ENCODE results near the gene VSIG8. TPM values are rescaled to one million over a fixed set of nuclear protein-coding genes. Genes with fewer than 3 reads are reported as not detected.

The VSIG8 gene
- total and polyA plus RNA-seq, 3 experiments from 2014 or later, result not detected

GRCh38 chr1:159854116-159854692 lies 8.3 kb downstream of the VSIG8 start:
- Mint-ChIP-seq H3K4me3 (peak overlapping the region; percentile 64 to 90 (median 80)), H3K4me1 (peaks cover 32 to 69% (median 45%) of the 10 kb centered on the region in 3 donors), H3K27ac (peak overlapping the region; percentile 17 to 95 (median 90)), H3K36me3 (peaks cover 0 to 4% (median 0%) of the 10 kb centered on the region in 3 donors), H3K9me3 (no peaks in the 10 kb centered on the region), H3K27me3 (no peaks in the 10 kb centered on the region)
- peak overlapping the region; percentile 66 for H3K4me3 ChIP-seq (ENCODE audit: low read length)
- no peaks in the 10 kb centered on the region for H3K27me3 ChIP-seq (ENCODE audit: insufficient read depth, low read length, poor library complexity, severe bottlenecking)
- peak in 1 of 5 donors; percentile 7 for DNase-seq
- no peaks in the 10 kb centered on the region for H3K36me3 ChIP-seq (ENCODE audit: insufficient read depth, low read length)
- CTCF ChIA-PET, result interaction anchor here (0.8 to 3.1 kb wide), 9 partner anchors 18 to 74 kb away, joined by 3 to 12 read pairs (median 4); partner anchors contain the start of gene DUSP23
- no peaks in the 10 kb centered on the region for H3K9me3 ChIP-seq (ENCODE audit: low read length)
- peak overlapping the region; percentile 51 for H3K27ac ChIP-seq (ENCODE audit: low read depth, low read length)
- peaks cover 13% of the 10 kb centered on the region for H3K4me1 ChIP-seq (ENCODE audit: insufficient read depth, low read length)
- POLR2A ChIA-PET, result interaction anchor here (0.5 to 1.7 kb wide), 3 partner anchors 16 to 70 kb away, joined by 3 to 6 read pairs (median 4); no protein-coding TSS in a partner anchor

DNA sequence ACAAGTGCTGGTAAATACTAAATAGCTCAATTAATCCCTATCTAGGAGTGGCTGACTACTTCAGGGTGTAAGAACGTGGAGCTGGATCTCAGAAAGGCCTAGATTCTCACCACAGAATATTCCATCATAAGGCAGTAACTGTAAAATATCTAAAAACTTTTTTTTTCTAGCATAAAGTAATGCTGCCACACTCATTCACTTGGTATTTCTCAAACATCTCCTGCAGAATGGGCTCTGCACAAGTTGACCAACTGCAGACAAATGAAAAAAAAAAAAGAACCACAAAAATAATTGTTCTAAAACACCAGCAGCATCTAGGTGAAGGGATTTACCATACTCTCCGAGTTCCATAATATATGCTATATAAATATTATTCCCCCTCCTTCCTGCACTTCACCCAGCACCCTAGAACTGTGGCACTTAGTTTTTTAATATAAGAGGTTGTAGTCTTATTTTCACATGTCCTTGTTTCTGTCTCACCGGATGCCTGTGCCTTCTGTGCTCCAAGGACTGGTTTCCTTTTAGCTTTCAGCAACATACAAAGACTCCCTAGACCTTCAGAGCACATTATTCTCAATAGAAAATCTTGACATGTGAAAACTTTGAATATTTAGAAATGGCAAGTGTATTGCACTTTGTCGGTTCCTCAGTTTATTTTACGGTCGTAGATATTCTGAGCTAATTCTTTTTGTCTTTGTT lies 8.9 kb downstream of the VSIG8 start:
- Mint-ChIP-seq H3K4me1 (peaks cover 33 to 67% (median 45%) of the 10 kb centered on the region in 3 donors), H3K27me3 (no peaks in the 10 kb centered on the region), H3K4me3 (peak overlapping the region; percentile 64 to 90 (median 80)), H3K9me3 (no peaks in the 10 kb centered on the region), H3K27ac (peak overlapping the region; percentile 51 to 95 (median 90)), H3K36me3 (peaks cover 0 to 4% (median 0%) of the 10 kb centered on the region in 3 donors)
- peak in 1 of 5 donors; percentile 19 for DNase-seq
- ChIA-PET CTCF (interaction anchor here (0.8 to 3.1 kb wide), 9 partner anchors 17 to 73 kb away, joined by 3 to 12 read pairs (median 4); partner anchors contain the start of gene DUSP23), POLR2A (interaction anchor here (1.0 to 1.7 kb wide), 2 partner anchors 26 to 70 kb away, joined by 4 to 6 read pairs; no protein-coding TSS in a partner anchor)
- Histone ChIP-seq H3K36me3 (ENCODE audit: insufficient read depth, low read length) (no peaks in the 10 kb centered on the region), H3K4me1 (ENCODE audit: insufficient read depth, low read length) (peaks cover 13% of the 10 kb centered on the region), H3K9me3 (ENCODE audit: low read length) (no peaks in the 10 kb centered on the region), H3K27ac (ENCODE audit: low read depth, low read length) (peak overlapping the region; percentile 51), H3K27me3 (ENCODE audit: insufficient read depth, low read length, poor library complexity, severe bottlenecking) (no peaks in the 10 kb centered on the region), H3K4me3 (ENCODE audit: low read length) (peak overlapping the region; percentile 66)

DNA sequence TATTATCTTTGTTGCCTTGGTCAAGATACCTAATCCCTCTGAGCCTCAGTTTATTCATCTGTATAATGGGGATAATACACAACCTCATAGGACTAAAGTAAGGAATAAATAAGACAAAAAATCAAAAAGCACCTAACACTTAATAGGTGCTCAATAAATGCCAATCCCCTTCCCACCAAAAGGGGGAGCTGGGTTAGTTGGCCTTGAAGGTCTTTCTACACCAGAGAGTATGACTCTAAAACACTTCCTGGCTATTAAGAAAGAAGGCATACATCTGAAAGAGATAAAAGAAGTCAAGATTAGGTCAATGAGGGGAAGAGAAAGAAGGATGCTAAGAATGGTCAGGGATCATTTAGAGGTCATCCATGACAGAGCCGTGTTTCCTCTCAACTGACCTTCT lies 11.1 kb downstream of the VSIG8 start:
- peaks cover 0 to 4% (median 0%) of the 10 kb centered on the region in 3 donors for H3K36me3 Mint-ChIP-seq
- H3K27ac Mint-ChIP-seq, result peak overlapping the region in 3 of 8 donors; percentile 20 to 53 (median 51)
- ChIA-PET POLR2A (no interaction called here), CTCF (interaction anchor here (0.8 to 3.1 kb wide), 4 partner anchors 20 to 52 kb away, joined by 3 to 12 read pairs (median 3); no protein-coding TSS in a partner anchor)
- Histone ChIP-seq H3K36me3 (ENCODE audit: insufficient read depth, low read length) (no peaks in the 10 kb centered on the region), H3K4me3 (ENCODE audit: low read length) (no peak overlapping the region), H3K27ac (ENCODE audit: low read depth, low read length) (no peak overlapping the region), H3K9me3 (ENCODE audit: low read length) (no peaks in the 10 kb centered on the region), H3K27me3 (ENCODE audit: insufficient read depth, low read length, poor library complexity, severe bottlenecking) (no peaks in the 10 kb centered on the region), H3K4me1 (ENCODE audit: insufficient read depth, low read length) (peaks cover 13% of the 10 kb centered on the region)
- no peak for DNase-seq
- peaks cover 40 to 59% (median 45%) of the 10 kb centered on the region in 3 donors for H3K4me1 Mint-ChIP-seq
- no peaks in the 10 kb centered on the region for H3K9me3 Mint-ChIP-seq
- no peaks in the 10 kb centered on the region for H3K27me3 Mint-ChIP-seq
- H3K4me3 Mint-ChIP-seq, result peak overlapping the region in 1 of 7 donors; percentile 49

GRCh38 chr1:159849626-159850366 lies 12.7 kb downstream of the VSIG8 start:
- DNase-seq, result no peak
- Histone ChIP-seq H3K4me3 (ENCODE audit: low read length) (no peak overlapping the region), H3K36me3 (ENCODE audit: insufficient read depth, low read length) (no peaks in the 10 kb centered on the region), H3K27ac (ENCODE audit: low read depth, low read length) (no peak overlapping the region), H3K27me3 (ENCODE audit: insufficient read depth, low read length, poor library complexity, severe bottlenecking) (no peaks in the 10 kb centered on the region), H3K4me1 (ENCODE audit: insufficient read depth, low read length) (peaks cover 7% of the 10 kb centered on the region), H3K9me3 (ENCODE audit: low read length) (no peaks in the 10 kb centered on the region)
- Mint-ChIP-seq H3K27ac (peak overlapping the region in 2 of 8 donors; percentile 6 to 56), H3K36me3 (peaks cover 0 to 1% (median 0%) of the 10 kb centered on the region in 3 donors), H3K4me1 (peaks cover 35 to 52% (median 40%) of the 10 kb centered on the region in 3 donors), H3K4me3 (peak overlapping the region in 1 of 7 donors; percentile 29), H3K9me3 (no peaks in the 10 kb centered on the region), H3K27me3 (no peaks in the 10 kb centered on the region)
- ChIA-PET CTCF (interaction anchor here (0.8 kb wide), 1 partner anchor 22 kb away, joined by 4 read pairs; no protein-coding TSS in a partner anchor), POLR2A (no interaction called here)

DNA sequence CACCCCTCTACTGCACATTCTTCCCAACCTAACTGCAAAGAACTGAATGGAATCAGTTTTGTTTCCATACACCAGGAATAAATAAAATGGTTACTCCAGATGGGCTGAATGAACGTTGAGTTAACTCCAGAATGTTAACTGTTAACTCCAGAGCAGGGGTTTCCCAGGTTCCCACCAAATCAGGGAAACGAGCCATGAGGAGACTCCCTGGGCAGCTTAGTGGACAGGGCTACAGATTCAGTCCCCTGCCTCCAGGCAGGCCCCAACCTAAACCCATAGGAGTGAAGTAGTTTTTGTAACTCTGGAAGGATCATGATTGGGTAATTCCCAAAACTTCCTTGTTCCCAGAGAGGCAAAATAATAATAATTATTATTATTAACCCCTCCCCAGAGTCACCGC lies 14.1 kb downstream of the VSIG8 start:
- Mint-ChIP-seq H3K9me3 (no peaks in the 10 kb centered on the region), H3K27me3 (no peaks in the 10 kb centered on the region), H3K36me3 (peaks cover 0 to 1% (median 0%) of the 10 kb centered on the region in 3 donors), H3K27ac (peak overlapping the region in 1 of 8 donors; percentile 65), H3K4me3 (no peak overlapping the region), H3K4me1 (peaks cover 28 to 43% (median 31%) of the 10 kb centered on the region in 3 donors)
- no peak overlapping the region for H3K27ac ChIP-seq (ENCODE audit: low read depth, low read length)
- ChIA-PET POLR2A (no interaction called here), CTCF (no interaction called here)
- no peaks in the 10 kb centered on the region for H3K27me3 ChIP-seq (ENCODE audit: insufficient read depth, low read length, poor library complexity, severe bottlenecking)
- H3K9me3 ChIP-seq (ENCODE audit: low read length), result no peaks in the 10 kb centered on the region
- DNase-seq, result no peak
- no peaks in the 10 kb centered on the region for H3K4me1 ChIP-seq (ENCODE audit: insufficient read depth, low read length)
- no peak overlapping the region for H3K4me3 ChIP-seq (ENCODE audit: low read length)
- H3K36me3 ChIP-seq (ENCODE audit: insufficient read depth, low read length), result no peaks in the 10 kb centered on the region

- H3K27me3 ChIP-seq (ENCODE audit: insufficient read depth, low read length, poor library complexity, severe bottlenecking), result no peaks in the 10 kb centered on the region
- H3K36me3 ChIP-seq (ENCODE audit: insufficient read depth, low read length), result no peaks in the 10 kb centered on the region
- H3K27ac Mint-ChIP-seq, result no peak overlapping the region
- H3K36me3 Mint-ChIP-seq, result peaks cover 0 to 2% (median 0%) of the 10 kb centered on the region in 3 donors
- no peak overlapping the region for H3K4me3 ChIP-seq (ENCODE audit: low read length)
- DNase-seq, result no peak
- H3K4me1 Mint-ChIP-seq, result peaks cover 24 to 33% (median 24%) of the 10 kb centered on the region in 3 donors
- no peaks in the 10 kb centered on the region for H3K9me3 Mint-ChIP-seq
- no peak overlapping the region for H3K4me3 Mint-ChIP-seq
- H3K4me1 ChIP-seq (ENCODE audit: insufficient read depth, low read length), result no peaks in the 10 kb centered on the region
- H3K9me3 ChIP-seq (ENCODE audit: low read length), result no peaks in the 10 kb centered on the region
- H3K27ac ChIP-seq (ENCODE audit: low read depth, low read length), result no peak overlapping the region
- CTCF ChIA-PET, result no interaction called here
- H3K27me3 Mint-ChIP-seq, result no peaks in the 10 kb centered on the region
- POLR2A ChIA-PET, result no interaction called here
Measured at GRCh38 chr1:159847231-159847630, 15.2 kb downstream of the VSIG8 start.

DNA sequence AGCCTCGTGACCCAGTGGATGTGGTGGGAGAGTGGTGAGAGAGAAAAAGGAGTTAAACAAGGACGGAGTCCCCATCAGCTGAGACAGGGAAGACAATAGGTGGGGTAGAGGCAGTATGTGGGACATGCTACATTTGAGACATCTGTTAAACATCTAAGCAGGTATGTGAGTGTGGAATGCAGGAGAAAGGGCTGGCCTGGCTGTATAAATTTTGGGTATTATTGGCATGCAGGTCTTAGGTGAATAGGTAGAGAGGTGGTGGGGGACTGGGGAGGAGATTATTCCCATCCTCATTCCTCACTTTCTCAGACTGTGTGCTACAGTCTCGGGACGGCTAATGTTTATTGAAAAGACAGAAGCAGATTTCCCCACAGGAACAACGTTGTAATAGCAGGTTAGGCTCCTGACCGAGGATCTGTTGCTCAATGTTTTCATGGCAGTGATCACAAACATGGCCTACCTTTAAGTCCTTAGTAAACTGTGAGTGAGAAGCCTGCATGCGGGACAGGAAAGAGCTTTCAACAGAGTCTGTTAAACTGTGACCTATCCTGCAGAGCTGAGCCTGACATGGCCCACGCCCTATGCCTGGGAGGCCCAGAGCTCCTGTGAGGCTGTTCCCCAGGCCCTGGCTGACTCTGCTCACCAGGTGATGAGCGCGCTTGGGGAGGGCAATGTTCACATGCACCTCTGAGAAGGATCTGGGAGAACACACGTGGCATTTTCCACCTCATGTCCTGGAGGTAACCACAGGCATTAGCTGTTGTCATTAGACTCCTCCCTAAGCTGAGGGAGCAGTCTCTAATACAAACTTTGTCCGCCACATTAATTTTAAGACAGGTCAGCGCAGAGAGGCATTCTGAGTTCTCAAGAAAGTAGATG lies 16.5 kb downstream of the VSIG8 start:
- H3K27me3 ChIP-seq (ENCODE audit: insufficient read depth, low read length, poor library complexity, severe bottlenecking), result no peaks in the 10 kb centered on the region
- no peaks in the 10 kb centered on the region for H3K4me1 ChIP-seq (ENCODE audit: insufficient read depth, low read length)
- no peak overlapping the region for H3K4me3 Mint-ChIP-seq
- H3K4me1 Mint-ChIP-seq, result peaks cover 16 to 26% (median 22%) of the 10 kb centered on the region in 3 donors
- H3K27ac ChIP-seq (ENCODE audit: low read depth, low read length), result no peak overlapping the region
- CTCF ChIA-PET, result no interaction called here
- peaks cover 0 to 8% (median 3%) of the 10 kb centered on the region in 3 donors for H3K36me3 Mint-ChIP-seq
- DNase-seq, result no peak
- H3K9me3 Mint-ChIP-seq, result no peaks in the 10 kb centered on the region
- POLR2A ChIA-PET, result no interaction called here
- no peaks in the 10 kb centered on the region for H3K27me3 Mint-ChIP-seq
- no peaks in the 10 kb centered on the region for H3K9me3 ChIP-seq (ENCODE audit: low read length)
- no peaks in the 10 kb centered on the region for H3K36me3 ChIP-seq (ENCODE audit: insufficient read depth, low read length)
- H3K27ac Mint-ChIP-seq, result peak overlapping the region in 2 of 8 donors; percentile 48 to 80
- H3K4me3 ChIP-seq (ENCODE audit: low read length), result no peak overlapping the region

All from CD8-positive, alpha-beta memory T cell (primary cell).